Embryonic facial prominence (tissue), 1 donor: ENCODE results near the gene GPR32.
"Not testable (repeated sequence)": the region's sequence is repeated elsewhere in the genome, so short reads cannot be mapped to it uniquely, and the experiment has no call there.

Source experiments
- DNase-seq: peaks from one replicate; pipeline ENCODE4 v3.0.0-alpha.2; 2016; ENCODE audit errors: extremely low spot score

The GPR32 gene

GRCh38 chr19:50770164-50770563, at the start of gene GPR32:
Gene GPR32, plus strand, starts transcription at chr19:50770464. Its CDS starts 137 bp downstream, at chr19:50770601.
- not testable (repeated sequence) for DNase-seq

GRCh38 chr19:50720921-50721381, 49.3 kb upstream of the GPR32 start:
- no peak for DNase-seq

GRCh38 chr19:50721441-50722137, 48.7 kb upstream of the GPR32 start:
- no peak for DNase-seq

GRCh38 chr19:50722201-50723013, 47.9 kb upstream of the GPR32 start:
- no peak for DNase-seq

DNA sequence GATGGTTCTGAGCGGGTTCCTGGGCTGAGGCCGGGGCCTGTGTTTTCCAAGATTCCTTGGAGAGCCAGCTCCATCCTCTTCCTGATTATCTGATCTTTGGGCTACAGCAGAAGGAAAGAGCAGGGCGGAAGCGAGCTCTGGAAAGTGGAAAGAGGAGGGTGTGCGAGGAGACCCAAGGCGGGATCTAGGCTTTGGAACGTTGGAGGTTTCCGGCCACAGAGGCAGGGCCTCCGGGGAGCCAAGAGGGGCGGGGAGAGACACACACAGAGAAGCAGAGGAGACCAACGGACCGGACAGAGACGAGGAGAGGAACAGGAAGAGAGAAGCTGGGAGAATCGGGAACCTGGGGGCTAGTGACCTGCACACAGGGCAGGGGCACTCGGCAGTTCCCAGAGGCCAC, 47.2 kb upstream of the GPR32 start, which contains the start of gene CLEC11A:
TSS of gene CLEC11A (plus strand) at position 296 of the 400 bp plus-strand sequence. CDS start 162 bp downstream, outside the sequence.
- DNase-seq = no peak

- DNase-seq = no peak
Measured at GRCh38 chr19:50723735-50724521, 46.3 kb upstream of the GPR32 start.

GRCh38 chr19:50724522-50725217, 45.6 kb upstream of the GPR32 start:
- DNase-seq = peak; percentile 99

DNA sequence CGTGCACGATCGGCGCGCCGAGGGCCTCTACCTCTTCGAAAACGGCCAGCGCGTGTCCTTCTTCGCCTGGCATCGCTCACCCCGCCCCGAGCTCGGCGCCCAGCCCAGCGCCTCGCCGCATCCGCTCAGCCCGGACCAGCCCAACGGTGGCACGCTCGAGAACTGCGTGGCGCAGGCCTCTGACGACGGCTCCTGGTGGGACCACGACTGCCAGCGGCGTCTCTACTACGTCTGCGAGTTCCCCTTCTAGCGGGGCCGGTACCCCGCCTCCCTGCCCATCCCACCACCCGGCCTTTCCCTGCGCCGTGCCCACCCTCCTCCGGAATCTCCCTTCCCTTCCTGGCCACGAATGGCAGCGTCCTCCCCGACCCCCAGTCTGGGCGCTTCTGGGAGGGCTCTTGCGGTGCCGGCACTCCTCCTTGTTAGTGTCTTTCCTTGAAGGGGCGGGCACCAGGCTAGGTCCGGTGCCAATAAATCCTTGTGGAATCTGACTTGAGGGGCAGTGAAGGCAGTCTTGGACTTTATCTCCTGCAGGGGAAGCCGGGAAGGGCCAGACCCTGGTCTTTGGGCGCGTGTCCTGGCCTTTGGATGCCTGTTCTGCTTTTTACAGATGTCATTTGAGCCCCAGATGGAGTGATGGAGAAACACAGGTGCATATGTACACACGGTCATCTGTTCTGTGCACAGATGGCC, 44.9 kb upstream of the GPR32 start:
- no peak for DNase-seq

DNA sequence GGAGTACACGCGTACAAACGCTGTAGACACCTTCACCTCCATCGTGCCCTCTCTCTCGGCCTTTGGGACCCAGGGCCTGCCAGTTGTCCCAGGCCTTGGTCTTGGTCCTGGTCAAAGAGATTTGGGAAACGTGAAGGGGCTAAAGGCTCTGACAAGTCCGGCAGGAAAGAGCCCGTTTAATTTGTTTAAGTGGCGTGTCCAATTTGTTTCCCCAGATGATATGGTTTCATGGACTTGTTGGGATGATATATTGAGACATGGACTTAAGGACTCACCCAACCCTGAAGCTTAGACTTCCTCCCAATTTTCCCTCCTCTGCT, 44.4 kb upstream of the GPR32 start:
- no peak for DNase-seq

DNA sequence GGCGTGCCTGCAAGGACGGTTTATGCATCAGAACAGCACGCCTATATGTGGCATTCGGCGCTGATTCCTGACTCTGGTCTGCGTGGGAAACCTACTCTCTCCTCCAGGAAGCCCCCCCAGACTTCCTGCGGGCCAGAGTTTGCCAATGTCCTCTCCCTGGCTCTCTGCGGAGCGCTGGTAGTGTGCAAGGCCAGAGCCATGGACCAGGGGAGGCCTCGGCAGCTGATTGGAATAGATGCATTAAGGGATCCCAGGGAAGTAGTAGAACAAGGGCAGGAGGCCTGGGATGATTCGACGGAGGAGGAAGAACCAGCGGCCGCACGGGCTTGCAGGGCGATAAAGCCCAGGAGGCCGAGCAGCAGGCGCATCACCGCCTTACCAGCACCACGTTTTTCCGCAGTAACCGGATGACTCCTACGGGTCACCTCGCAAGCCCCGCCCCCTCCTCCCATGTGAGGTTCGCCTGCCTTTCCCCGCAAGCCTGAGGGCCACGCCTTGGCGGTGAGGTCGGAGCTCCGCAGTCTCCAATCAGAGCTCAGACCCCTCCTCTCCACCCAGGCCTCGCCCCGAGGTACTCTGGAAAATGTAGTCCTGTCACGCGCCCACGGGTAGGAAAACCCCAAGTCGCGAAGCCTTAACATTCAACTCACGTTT, 42.1 kb upstream of the GPR32 start:
- DNase-seq = no peak

GRCh38 chr19:50729894-50730293, 40.4 kb upstream of the GPR32 start:
- no peak for DNase-seq

DNA sequence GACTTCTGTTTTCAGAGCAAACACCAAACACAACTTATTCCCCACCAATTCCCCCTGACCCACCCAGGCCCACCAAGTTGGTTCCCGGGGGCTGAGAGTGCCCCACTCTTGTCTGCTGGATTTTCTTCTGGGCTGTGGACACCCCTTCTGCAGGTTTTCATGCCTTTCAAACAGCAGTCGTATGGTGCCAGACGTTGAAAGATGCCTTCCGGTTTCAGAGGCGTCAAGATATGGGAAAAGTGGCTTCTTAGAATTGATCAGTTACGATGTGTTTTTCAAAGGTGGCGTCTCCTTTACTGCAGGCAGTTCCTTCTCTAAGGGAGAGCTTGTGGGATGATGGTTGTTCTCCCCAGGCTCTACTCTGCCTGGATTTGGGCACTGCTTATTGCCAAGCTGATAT, 34.4 kb upstream of the GPR32 start:
- no peak for DNase-seq

DNA sequence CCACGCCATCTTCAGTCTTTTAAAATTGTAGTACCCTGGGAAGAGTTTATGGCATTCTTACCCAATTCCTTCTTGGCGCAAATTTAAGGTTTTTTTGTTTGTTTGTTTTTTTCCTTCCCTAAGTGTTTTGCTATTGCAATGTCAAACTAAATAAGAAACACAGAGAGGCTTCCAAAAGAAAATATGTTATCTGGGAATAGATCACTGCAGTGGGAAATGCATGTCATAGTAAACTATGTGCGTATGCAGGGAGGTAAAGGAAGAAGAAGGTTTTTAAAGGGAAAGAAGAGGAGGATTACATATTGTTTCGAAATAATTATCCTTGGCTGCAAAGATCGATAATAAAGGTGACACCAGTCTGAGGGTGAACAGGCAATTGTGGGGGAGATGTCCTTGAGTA, 33.9 kb upstream of the GPR32 start:
- DNase-seq = no peak

DNA sequence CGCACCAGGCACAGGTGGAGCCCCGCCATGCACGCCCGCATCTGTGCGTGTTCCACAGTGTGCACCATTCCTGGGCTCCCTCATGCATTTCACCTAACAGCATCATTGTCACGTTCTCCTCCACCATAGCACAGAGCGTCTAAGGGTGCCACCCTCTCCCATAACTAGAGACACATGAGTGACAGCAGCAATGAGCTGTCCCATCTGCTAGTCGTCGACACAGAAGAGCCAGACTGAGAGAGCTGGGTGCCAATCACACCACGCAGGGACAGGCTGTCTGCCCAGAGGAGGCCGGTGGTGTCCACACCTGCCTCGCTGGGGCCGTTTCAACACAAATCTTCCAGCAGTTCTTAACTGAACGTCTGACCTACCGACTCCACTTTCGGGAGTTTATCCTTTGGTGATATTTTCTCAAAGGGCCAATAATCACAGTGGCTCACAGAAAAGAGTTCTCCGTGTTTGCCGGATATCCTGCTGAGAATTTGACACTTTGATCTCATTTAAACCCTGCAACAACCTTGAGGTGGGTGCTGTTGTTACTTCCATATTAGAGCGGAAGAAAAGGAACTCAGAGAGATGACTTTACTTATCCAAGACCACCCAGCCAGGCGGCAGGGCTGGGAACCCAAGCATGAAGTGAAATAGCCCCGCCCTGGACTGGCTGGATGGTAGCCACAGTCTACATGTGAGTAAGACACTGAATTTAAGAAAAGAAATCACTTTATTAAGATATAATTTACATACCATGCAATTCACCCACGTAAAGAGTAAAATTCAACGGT, 30.9 kb upstream of the GPR32 start:
- DNase-seq = no peak

DNA sequence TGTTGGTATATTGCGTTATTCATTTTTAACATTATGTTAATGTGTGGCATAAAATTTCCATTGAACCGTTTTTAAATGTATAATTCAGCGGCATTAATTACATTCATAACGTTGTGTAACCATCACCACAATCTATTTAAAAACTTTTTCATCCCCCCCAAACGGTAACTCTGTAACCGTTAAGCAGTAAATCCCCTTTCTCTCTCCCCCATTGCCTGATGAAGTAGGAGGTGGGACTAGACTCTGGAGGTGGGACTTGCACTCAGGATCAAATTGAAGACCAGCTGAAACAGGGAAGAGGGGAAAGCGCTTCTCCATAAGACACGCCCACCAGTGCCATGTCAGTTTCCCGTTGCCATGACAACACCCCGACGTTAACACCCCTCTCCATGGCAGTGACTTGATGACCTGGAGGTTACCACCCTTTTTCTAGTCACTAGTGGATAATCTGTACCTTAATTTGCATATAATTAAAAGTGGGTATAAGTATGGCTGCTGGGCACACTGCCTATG, 30.3 kb upstream of the GPR32 start:
- DNase-seq = no peak

DNA sequence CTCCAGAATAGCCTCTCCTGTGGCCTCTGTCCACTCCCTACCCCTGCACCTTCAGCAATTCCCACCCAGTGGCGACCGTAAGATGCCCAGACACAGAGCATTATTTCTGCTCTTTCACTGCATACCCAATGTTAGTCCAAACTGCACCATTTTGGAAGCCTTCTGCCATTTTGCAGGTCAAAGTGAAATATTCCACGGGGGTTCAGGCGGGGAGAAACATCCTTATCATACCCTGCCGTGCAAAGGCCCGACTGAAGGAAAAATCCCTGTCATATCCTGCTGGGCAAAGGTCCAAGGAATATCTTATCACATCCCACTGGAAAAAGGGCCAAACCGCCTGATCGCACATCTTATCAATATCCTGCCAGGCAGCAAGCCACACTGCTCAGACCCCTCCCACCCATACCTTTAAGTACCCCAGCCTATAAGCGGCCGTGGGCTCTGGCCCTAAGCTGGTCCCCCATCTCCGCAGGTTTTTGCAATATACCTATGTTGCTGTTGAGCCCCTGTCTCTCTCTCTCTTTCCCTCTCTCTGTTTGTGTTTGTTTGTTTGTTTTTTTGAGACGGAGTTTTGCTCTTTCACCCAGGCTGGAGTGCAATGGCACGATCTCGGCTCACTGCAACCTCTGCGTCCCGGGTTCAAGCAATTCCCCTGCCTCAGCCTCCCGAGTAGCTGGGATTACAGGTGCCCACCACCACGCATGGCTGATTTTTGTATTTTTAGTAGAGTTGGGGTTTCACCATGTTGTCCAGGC, 28.9 kb upstream of the GPR32 start:
- no peak for DNase-seq

GRCh38 chr19:50743537-50743936, 26.7 kb upstream of the GPR32 start:
- no peak for DNase-seq

DNA sequence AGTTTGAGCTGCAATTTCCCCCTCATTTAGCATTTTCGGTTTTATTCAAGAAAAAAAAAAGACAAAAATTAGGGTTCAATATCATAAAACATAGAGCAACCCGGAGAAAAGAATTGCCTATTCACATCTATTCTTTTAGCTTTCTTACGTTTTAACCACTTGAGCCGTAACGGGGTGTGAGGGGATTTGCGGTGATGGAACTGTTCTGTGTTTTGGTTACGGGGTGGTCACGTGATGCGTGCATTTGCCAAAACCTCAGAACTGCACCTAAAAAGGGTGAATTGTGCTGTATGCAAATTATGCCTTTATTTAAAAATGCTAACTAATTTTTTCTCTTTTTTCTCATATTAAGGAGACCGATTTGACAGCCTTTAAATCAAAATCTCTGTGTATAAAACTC, 25.0 kb upstream of the GPR32 start:
- no peak for DNase-seq

DNA sequence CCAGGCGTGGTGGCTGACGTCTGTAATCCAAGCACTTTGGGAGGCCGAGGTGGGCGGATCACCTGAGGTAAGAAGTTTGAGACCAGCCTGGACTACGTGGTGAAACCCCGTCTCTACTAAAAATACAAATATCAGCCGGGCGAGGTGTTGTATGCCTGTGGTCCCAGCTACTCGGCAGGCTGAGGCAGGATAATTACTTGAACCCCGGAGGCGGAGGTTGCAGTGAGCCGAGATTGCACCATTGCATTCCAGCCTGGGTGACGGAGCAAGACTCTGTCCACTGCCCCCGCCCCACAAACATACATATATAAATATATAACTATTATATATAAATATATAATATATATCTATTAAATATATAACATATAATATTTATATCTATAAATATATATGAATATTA, 23.1 kb upstream of the GPR32 start:
- DNase-seq = not testable (repeated sequence)
